GM19395 (cell line): ENCODE data around the gene TSPAN9.

Source experiments
- ATAC-seq: cut with Tn5 transposase; IDR thresholded peaks from one replicate; pipeline ENCODE4 v1.9.1; 2021; ENCODE audit warnings: mild to moderate bottlenecking, moderate library complexity; ENCODE audit not compliant: unreplicated experiment

The TSPAN9 gene

DNA sequence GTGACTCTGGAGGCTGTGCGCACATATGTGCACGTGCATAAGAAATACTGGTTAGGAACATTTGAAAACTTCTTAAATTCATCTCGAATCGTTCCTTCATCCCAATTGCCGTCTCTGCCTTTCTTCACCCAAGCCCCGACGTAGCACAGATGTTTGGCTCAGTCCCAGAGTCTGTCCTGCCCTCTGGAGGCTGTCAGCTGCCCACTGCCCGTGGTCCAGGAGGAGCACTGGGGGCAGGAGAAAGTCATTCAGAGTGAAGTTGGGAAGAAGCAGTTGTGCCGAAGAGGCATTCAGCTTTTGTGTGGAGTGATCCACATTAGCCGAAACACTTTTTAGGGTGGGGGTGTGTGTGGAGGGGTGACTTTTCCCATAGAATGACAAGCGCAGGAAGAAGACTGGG, 124.9 kb downstream of the TSPAN9 start:
- ATAC-seq = no peak

DNA sequence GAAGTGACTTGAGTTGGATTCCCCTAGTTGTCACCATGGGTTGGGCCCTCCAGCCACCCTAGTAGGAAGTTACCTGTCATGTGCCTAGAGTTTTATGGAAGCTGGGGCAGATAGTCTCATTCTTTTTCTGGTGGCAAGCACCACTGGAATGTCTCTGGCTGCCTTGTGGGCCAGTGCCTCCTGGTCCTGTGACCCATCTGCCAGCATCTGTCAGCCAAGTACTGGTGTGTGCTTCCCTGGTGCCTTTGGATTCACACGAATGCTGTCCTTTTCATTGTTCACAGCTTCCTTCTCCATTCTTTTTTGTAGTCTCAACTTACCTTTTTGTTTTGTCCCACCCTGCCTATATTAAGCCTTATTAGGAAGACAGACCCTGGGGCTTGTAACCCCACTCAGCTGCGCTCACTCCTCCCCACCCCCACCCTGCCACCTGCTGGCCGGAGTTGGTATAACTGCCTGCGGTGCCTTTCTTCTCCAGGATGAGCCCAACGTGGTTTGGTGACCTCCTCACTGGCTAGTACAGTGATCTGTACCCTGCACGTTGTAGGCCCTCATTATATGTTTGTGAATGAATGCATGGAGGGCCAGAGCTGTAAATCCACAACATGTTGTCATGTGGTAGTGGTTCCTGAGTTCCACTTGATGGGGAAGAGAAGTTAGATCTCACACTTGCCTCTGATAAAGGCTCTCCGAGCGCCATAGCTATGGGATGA, 125.7 kb downstream of the TSPAN9 start:
- no peak for ATAC-seq

DNA sequence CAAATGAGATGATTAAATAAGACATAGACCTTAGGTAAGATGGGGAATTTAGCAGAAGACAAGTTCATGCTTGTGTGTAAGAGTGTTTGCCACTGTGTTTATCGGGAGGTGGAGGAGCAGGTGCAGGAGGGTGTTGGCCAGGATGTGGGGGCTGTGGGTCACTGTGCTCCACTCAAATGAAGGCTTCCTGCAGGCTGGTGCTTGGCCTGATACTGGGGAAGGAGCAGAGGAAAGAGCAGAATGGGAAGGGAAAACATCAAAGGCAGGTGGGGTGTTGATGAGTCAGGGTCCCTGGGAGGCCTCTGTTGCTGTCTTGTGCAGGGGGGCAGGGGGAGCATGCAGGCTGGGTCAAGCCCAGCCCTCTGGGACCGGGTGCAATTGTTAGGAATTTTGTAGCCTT, 126.5 kb downstream of the TSPAN9 start:
- ATAC-seq = no peak

DNA sequence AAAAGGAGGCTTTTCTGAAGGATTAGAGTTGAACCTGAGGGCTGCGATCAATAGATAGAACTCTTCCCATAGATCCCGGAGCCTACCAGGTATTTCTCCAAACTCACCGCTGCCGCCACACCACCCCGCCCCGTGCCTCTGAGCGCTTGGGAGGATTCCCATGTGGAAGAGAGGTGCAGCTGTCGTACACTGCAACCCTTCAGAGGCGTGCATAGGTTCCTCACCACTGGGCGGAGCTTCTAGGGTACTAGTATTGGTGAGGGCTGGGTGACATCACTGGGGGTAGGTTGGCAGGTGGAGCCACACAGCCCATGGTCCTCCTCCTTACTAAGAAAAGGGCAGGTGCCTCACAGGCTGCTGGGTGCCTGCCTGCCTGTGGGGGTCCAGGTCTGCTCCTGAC, 127.0 kb downstream of the TSPAN9 start:
- no peak for ATAC-seq

DNA sequence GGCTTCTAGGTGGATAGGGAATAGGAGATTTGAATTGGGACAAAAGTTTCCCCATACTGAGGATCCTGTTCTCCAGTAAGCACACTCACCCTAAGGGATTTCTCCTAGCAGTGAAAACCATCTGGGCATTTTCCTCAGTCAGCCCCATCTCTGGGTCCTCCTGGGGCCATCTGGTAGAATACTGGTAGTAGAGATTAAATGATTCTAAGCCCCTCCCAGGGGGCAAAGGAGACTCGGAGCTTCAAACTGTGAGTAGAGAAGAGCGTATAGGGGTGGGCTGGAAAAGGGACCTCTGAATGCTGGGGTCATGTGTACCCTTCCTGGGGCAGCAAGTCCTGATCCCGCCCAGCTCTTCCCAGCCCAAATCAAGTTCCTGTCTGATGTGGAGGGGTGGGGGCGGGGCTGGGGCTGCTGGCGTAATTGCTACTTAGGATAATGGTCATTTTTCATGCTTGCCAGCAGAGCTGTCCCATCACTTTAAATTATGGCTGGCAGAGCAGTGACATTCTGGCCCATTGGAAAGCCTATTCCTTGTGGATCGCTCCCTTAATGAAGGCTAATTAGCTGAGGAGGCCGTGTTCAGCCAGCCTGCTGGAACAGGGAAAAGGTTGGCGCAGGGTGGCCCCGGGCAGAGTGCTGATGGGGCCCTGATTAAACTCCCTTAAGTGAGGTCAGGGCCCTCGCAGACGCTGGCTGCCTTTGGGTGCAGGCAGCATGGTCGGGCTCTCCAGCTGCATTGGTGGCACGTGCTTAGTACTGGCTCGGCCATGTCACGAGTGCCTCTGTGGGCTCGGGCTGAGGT, 127.8 kb downstream of the TSPAN9 start:
- no peak for ATAC-seq

DNA sequence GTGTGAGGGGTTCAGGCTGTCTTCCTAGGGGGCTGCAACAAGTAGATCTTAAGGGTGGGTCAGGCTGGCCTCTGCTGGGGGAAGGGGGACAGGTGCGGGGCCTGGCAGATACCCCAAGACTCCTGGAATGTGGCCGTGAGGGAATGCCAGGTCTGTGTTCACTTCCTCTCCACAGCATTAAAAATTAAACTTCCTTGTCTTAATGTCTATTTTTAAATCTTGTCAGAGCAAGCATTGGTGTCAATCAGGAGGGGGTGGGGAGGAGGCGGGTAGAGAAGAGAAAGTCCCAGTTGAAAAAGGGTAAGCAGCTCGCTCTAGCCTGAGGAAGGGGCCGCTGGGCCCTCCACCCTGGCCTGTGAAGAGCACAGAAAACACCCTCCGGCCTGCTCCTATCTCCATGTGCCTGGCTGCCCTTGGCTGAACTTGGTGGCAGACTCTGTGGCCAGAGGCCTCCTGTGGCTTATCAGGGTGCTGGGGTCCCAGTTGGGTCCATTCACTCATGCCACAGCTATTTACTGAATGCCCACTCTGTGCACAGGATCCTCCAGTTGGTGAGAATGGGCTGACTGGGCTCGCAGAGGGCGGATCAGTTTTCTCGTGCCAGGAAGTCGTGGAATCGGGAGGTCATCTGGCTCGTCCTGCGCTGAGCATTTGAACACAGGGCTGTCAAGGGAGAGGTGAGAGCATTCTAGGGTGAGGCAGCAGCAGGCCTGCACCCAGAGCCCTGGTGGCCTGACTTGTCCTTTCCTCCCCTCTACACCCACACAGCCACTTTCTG, 128.8 kb downstream of the TSPAN9 start:
- ATAC-seq = no peak

DNA sequence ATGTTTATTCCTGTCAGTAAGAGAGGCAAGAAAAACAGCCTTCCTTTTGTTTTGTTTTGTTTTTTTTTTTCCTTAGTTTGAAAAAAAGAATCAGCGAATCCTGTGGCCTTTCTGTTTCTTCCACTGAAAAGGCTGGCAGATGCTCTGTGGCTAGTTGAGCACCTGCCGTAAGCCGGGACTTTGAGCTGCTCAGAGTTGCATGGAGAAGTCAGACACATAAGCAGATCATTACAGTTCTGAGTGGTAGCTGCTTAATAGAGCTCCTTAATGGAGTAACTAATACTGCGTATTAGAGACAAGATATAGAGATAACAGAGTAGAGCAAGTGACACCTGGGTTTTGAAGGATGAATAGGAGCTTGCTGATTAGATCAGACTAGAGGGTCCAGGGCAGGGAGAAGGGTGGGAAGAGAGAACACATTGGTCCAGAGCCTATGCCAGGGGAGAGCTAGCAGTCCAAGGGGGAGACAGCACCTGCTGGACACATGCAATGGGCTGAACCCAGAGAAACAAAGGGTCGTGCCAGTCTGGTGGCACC, 129.4 kb downstream of the TSPAN9 start:
- no peak for ATAC-seq

DNA sequence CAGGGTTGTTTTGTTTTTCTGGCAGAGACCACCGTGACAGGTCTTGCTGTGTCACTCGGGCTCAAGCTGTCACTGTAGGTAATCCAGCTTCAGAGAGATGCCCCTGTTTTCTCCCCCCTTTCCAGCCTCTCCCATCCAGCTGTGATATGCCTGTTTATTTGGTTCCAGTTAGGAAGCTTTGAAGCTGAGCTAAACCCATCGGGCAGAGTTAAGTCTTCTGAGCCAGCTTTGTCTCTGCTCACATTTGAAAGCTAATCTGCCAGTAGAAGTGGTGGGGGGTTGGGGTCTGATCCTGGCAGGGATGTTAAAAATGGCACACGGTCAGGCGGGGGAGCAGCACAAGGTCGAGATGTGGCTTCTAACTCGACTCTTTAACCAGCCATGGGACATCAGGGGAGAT, 130.0 kb downstream of the TSPAN9 start:
- no peak for ATAC-seq

DNA sequence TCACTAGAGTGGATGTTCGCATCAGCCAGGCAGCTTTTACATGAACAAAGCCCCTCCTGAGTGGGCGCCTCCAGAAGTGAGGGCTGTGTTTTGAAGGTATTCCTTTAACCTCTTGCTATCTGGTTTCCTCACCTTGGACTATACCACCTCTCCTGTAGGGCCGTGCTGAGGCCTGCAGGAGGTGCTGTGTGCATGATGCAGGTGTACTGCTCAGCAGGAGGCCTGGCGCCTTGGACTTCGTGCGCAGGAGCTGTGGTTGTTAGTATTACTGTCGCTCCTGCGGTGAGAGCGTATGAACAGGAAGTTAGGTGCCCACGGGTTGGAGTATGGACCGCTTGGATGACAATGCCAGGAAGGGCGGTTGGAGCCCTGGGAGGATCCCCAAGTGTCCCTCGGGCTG, 130.7 kb downstream of the TSPAN9 start:
- no peak for ATAC-seq

DNA sequence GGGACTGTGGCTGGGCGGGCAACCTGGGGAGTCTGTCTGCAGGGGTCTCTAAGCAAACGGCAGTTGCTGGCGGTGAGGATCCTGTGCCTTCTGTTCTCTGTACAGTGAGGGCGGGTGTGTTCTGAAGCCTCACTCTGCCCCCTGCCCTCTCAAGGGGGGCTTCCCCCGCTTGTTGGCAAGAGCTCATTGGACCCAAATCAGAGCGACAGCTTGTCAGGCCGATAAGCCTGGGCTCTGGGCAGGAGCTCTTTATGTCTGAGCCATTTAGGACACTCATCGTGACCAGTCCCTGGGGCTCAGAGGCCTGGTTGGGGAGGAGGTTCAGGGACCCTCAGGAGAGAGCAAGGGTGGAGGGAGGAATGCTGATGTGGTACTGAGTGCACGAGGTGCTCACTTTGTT, 136.0 kb downstream of the TSPAN9 start:
- no peak for ATAC-seq

DNA sequence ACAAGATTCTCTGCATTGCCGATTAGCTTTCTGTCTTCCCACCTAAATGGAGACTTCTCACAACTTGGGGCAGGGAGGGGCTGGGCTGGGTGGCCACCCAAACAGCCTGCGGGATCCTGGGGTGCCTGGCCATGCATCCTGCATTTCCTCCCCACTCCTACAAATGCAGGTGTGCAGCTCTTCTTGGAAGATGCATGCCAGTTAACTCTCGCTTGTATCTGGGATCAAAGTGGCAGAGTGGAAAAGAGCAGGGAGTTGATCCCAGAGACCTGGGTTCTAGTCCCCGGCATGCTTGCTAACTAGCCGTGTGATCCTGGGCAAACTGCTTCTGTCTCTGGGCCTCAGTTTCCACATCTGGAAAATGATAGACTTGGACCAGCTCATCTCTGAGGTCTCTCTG, 136.6 kb downstream of the TSPAN9 start:
- ATAC-seq = no peak

DNA sequence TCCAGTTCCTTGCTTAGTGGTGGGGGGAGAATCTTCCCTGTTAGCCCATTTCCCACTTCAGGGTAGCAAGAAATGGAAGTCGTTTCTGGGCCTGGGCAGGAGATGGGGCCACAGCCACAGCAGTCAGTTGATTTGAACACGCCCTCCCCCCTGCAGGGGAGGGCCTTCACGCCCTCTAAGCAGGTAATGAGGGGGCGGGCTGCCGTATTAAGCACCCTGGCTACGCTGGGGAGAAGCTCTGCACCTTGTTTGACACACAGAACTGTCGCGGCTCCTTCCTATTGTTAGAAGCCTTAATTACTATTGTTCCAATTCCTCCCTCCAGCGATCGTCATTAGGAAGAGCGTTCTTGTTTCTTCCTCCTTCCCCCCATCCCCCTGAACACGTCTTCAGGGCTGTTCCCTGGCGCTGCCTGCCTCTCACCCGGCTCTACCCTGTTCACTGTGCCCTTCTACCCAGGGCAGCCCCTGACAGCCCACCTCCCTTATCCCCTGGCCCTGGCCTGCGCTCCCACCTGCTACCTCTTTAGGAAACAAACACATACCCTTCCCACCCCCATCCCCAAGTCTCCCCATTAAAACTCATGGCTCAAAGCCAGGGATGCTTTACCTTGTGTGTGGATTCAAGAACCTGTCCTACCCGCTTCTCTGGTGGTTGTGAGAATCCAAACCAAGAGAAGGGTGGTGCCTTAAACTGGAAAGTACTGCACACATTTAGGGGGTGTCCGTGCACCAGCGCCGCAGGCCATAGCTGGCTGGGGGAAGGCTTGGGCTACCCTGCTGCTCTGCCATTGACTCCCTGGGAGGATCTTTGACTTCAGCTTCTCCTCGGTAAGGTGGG, 137.6 kb downstream of the TSPAN9 start:
- ATAC-seq = no peak

DNA sequence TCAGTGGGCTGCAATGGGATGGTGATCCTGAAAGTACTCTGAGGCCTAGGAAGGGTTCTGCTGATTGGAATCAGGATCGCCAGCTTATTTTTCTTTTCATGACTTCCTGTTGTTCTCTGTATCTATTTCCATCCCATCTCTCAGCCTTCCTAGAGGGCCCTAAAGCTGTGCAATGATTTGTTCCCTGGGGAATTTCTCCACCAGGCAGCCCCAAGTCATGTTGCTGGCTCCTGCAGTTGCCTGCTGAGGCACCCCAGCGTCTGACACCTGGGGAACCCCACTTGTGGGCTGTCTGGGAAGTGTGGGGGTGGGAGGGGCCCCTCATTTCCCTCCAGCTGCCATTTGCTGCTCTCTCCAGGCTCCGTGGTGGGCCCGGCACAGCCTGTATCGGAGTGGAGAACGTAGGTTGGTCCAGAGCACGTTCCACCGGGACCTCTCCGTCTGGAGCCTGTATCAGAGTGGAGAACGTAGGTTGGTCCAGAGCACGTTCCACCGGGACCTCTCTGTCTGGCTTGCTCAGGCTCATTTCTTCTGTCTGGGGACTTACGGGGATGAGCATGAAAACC, 138.3 kb downstream of the TSPAN9 start:
- ATAC-seq = no peak

DNA sequence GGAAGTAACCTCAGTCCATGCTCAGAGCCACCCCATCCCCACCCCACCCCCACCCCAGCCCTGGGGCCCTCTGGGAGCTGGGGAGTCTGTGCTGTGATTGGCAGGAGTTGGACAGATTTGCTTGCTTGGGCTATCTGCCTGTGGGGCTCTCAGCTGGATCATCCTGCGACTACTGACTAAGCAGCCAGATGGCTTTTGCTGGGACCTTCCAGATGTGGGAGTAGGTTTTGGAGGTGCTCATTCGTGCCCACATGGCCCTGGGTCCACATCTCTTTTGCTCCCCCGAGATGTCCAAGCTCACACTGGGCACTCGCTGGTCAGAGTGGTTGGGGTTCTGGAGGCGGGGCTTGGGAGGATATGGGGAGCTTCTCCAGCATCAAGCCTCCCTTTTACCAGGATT, 138.9 kb downstream of the TSPAN9 start:
- ATAC-seq = no peak

DNA sequence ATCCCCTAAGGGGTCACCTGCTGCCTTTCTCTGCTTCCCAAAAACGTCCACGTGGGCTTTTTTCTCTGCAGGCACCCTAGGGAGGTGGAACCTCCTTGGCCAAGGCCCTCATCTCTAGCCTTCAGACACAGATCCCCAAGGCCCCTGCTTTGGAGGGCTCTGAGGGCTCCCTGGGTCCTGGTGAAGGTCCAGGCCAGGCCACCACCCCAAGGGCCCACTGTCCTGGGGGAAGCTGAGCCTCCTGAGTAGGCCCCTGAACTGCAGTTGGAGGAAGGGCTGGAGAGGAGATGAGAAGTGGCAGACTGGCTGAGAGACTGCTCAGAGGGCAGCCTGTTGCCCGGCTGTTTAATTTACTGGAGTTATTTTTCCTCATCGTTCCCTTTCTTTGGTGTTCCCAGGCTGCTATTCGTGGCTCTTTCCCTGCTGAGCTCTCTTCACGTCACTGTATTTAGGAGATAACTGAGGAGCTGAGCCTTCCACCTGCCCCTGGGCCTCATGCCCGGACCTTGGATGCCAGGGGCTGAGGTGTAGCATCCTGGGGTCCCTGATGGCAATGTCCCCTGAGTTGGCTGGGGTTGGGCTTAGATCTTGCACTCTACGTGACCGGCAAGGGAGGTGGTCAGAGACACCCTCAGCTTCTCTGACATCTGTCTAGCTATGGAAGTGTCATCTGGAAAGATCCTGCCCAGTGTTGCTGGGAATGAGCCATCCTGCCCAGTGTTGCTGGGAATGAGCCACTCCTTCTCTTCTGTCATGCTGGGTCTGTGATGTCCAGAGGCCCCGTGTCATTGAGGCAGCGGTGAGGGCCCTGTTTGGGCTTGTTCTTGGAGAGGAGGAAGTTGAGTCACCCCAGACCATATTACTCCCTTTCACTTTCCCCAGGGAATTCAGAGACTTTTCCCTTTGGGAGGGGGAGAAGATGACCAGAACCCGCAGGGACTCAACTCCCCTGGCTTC, 139.8 kb downstream of the TSPAN9 start:
- ATAC-seq = no peak

DNA sequence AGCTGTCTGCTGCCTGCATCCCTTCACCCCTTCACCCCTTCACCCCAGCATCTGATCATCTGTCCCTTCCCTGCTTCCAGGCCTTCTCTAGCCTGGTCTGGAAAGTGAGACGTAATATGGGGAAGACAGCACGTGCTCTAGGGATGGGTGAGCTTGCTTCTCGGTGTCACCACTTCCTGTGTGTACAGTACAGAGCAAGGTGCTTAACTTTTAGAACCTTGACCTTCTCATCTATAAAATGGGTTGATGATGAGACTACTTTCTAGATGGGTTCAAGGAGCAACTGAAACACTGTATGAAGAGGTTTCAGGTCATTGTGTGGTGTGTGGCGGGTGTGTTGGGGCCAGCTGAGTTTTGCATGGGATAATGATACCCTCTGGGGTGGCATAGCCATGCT, 140.5 kb downstream of the TSPAN9 start:
- no peak for ATAC-seq

DNA sequence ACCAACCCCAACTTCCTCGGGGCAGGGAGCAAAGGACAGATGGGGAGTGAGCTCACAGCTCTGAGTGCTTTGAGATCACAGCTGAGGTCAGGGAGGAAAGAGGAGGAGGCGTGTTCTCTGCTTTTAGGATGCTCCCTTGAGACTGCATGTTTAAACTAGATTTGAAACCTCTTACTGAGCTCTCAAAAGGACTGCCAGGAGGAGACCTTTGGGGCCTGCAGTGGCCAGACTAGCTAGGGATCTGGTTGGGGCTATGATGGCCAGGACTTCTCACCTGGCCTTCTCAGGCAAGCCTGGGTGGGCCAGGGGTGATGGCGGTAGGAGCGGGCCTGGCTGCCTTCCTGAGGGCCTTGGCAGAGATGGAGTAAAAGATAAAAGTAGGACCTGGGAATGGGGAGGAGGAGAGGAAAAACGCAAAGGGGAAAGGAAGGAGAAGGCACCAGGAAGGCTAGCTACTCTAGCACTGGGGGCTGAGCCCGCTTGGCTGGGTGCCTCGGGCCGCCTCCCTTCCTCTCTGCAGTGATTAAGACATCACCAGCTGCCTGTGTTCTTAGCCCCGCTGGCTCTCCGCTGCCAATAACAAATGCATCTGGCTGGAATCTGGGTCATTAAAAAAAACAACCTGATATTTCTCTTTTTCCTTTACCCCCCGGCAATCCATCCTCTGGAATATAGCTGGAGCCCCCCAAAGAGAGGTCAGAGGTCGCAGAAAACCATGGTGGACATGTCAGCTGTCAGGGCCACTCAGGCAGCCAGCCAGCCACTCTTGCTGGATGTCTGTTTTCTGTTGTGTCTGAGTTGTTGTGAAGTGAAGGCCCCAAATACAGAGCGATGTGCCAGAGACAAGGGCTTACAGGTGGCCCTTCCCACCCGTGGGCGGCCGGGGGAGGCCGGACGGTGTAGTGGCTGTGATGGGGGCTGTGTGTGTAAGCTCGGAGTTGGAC, 141.3 kb downstream of the TSPAN9 start:
- ATAC-seq = no peak

DNA sequence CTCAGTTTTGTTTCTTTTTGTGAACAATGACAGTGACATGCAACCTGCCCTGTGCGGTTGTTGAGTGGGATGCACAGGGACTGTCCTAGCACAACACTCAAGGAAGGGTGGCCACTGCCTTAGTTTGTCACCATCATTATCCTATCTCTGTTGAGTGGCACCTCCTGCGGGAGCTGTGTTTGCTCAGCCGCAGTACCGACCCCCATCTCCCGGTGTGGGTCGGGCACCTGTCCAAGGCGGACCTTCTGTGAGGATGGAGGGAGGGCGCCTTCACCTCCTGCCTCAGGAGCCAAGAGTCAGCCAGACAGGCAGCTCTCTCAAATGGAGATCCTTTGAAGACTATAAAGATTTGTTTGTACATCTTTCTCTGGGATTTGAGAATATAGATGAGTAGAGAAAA, 142.1 kb downstream of the TSPAN9 start:
- ATAC-seq = no peak
